Activated CD4-positive, alpha-beta T cell treated with anti-CD3 and anti-CD28 coated beads, Interleukin-2, amount 10 ng/mL, durations not matched to agents 24 days and 14 days (primary cell): Measurements from ENCODE around the gene PLCB1. TPM values are rescaled to one million over a fixed set of nuclear protein-coding genes. Genes with fewer than 3 reads are reported as not detected.
"Not testable (repeated sequence)": the region's sequence is repeated elsewhere in the genome, so short reads cannot be mapped to it uniquely, and the experiment has no call there.

Source experiments
- DNase-seq: peaks from one replicate; pipeline ENCODE4 v3.0.0; 2022
- H3K27ac Mint-ChIP-seq: one replicate; pipeline ENCODE4 v1.8.0; 2022; ENCODE audit warnings: mild to moderate bottlenecking, mixed read lengths
- H3K27me3 Mint-ChIP-seq: one replicate; pipeline ENCODE4 v1.8.0; 2022; ENCODE audit warnings: mixed read lengths
- H3K36me3 Mint-ChIP-seq: one replicate; pipeline ENCODE4 v1.8.0; 2022; ENCODE audit warnings: low read depth, mild to moderate bottlenecking, mixed read lengths
- H3K4me1 Mint-ChIP-seq: one replicate; pipeline ENCODE4 v1.8.0; 2021; ENCODE audit warnings: mixed read lengths
- H3K4me3 Mint-ChIP-seq: one replicate; pipeline ENCODE4 v1.8.0; 2022; ENCODE audit warnings: mild to moderate bottlenecking, moderate library complexity, mixed read lengths
- H3K9me3 Mint-ChIP-seq: one replicate; pipeline ENCODE4 v1.8.0; 2021; ENCODE audit warnings: mixed read lengths
- intact Hi-C: fragments of 100-400 bp; cut with micrococcal nuclease; formaldehyde crosslinking; loops from one replicate; pipeline ENCODE4 v1.15.1; 2023
- total RNA-seq: library from RNA; stranded (reverse); gene quantifications from 2 replicates; pipeline ENCODE4 v1.2.3, GENCODE V29; 2022

Gene PLCB1
- total RNA-seq, 1 donor from 2014 or later: 1.2 TPM

- no peaks in the 10 kb centered on the region for H3K36me3 Mint-ChIP-seq
- intact Hi-C loops: no loop called here
- no peaks in the 10 kb centered on the region for H3K27me3 Mint-ChIP-seq
- H3K9me3 Mint-ChIP-seq: no peaks in the 10 kb centered on the region
- DNase-seq: no peak
- H3K27ac Mint-ChIP-seq: no peak overlapping the region
- no peak overlapping the region for H3K4me3 Mint-ChIP-seq
- H3K4me1 Mint-ChIP-seq: no peaks in the 10 kb centered on the region
Observed at GRCh38 chr20:8326899-8327298, 194.8 kb downstream of the PLCB1 start.

GRCh38 chr20:8328189-8328588 is 196.1 kb downstream of the PLCB1 start:
- no peaks in the 10 kb centered on the region for H3K4me1 Mint-ChIP-seq
- H3K27me3 Mint-ChIP-seq: no peaks in the 10 kb centered on the region
- H3K4me3 Mint-ChIP-seq: no peak overlapping the region

GRCh38 chr20:8330319-8330784 is 198.3 kb downstream of the PLCB1 start:
- Mint-ChIP-seq H3K4me3 (no peak overlapping the region), H3K9me3 (no peaks in the 10 kb centered on the region), H3K27me3 (no peaks in the 10 kb centered on the region), H3K27ac (no peak overlapping the region), H3K4me1 (no peaks in the 10 kb centered on the region), H3K36me3 (no peaks in the 10 kb centered on the region)
- intact Hi-C loops: no loop called here
- no peak for DNase-seq

More at GRCh38 chr20:8328189-8328588, 196.1 kb downstream of the PLCB1 start:
- H3K9me3 Mint-ChIP-seq: no peaks in the 10 kb centered on the region
- no peak for DNase-seq
- intact Hi-C loops: no loop called here
- H3K27ac Mint-ChIP-seq: no peak overlapping the region
- no peaks in the 10 kb centered on the region for H3K36me3 Mint-ChIP-seq

GRCh38 chr20:8330785-8331695 is 199.0 kb downstream of the PLCB1 start:
- Mint-ChIP-seq H3K4me1 (no peaks in the 10 kb centered on the region), H3K4me3 (no peak overlapping the region), H3K27me3 (no peaks in the 10 kb centered on the region), H3K9me3 (no peaks in the 10 kb centered on the region), H3K36me3 (no peaks in the 10 kb centered on the region), H3K27ac (no peak overlapping the region)
- DNase-seq: no peak
- intact Hi-C loops: no loop called here

- Mint-ChIP-seq H3K9me3 (no peaks in the 10 kb centered on the region), H3K27me3 (no peaks in the 10 kb centered on the region), H3K4me1 (no peaks in the 10 kb centered on the region), H3K36me3 (no peaks in the 10 kb centered on the region), H3K4me3 (no peak overlapping the region), H3K27ac (no peak overlapping the region)
- no peak for DNase-seq
- intact Hi-C loops: no loop called here
Observed at GRCh38 chr20:8331740-8332412, 199.8 kb downstream of the PLCB1 start.

GRCh38 chr20:8334641-8335040 is 202.6 kb downstream of the PLCB1 start:
- H3K9me3 Mint-ChIP-seq: no peaks in the 10 kb centered on the region
- no peak for DNase-seq
- no peaks in the 10 kb centered on the region for H3K36me3 Mint-ChIP-seq
- no peak overlapping the region for H3K27ac Mint-ChIP-seq
- no peaks in the 10 kb centered on the region for H3K27me3 Mint-ChIP-seq
- no peaks in the 10 kb centered on the region for H3K4me1 Mint-ChIP-seq
- intact Hi-C loops: no loop called here
- no peak overlapping the region for H3K4me3 Mint-ChIP-seq

- intact Hi-C loops: no loop called here
- H3K36me3 Mint-ChIP-seq: no peaks in the 10 kb centered on the region
- no peaks in the 10 kb centered on the region for H3K4me1 Mint-ChIP-seq
- no peak overlapping the region for H3K4me3 Mint-ChIP-seq
- no peaks in the 10 kb centered on the region for H3K27me3 Mint-ChIP-seq
- DNase-seq: no peak
- H3K9me3 Mint-ChIP-seq: no peaks in the 10 kb centered on the region
- H3K27ac Mint-ChIP-seq: no peak overlapping the region
Observed at GRCh38 chr20:8335059-8335458, 203.0 kb downstream of the PLCB1 start.

- no peaks in the 10 kb centered on the region for H3K36me3 Mint-ChIP-seq
- no peaks in the 10 kb centered on the region for H3K9me3 Mint-ChIP-seq
- no peaks in the 10 kb centered on the region for H3K27me3 Mint-ChIP-seq
- DNase-seq: no peak
- H3K4me1 Mint-ChIP-seq: no peaks in the 10 kb centered on the region
- H3K27ac Mint-ChIP-seq: no peak overlapping the region
- no peak overlapping the region for H3K4me3 Mint-ChIP-seq
- intact Hi-C loops: no loop called here
Observed at GRCh38 chr20:8335495-8336195, 203.6 kb downstream of the PLCB1 start.

- H3K4me3 Mint-ChIP-seq: no peak overlapping the region
- no peaks in the 10 kb centered on the region for H3K4me1 Mint-ChIP-seq
- no peaks in the 10 kb centered on the region for H3K9me3 Mint-ChIP-seq
- no peaks in the 10 kb centered on the region for H3K36me3 Mint-ChIP-seq
- DNase-seq: no peak
- H3K27ac Mint-ChIP-seq: no peak overlapping the region
- no peaks in the 10 kb centered on the region for H3K27me3 Mint-ChIP-seq
- intact Hi-C loops: no loop called here
Observed at GRCh38 chr20:8339349-8339748, 207.3 kb downstream of the PLCB1 start.

- no peaks in the 10 kb centered on the region for H3K27me3 Mint-ChIP-seq
- H3K9me3 Mint-ChIP-seq: no peaks in the 10 kb centered on the region
- no peak overlapping the region for H3K4me3 Mint-ChIP-seq
- no peak overlapping the region for H3K27ac Mint-ChIP-seq
- intact Hi-C loops: no loop called here
- H3K4me1 Mint-ChIP-seq: no peaks in the 10 kb centered on the region
- no peak for DNase-seq
- H3K36me3 Mint-ChIP-seq: no peaks in the 10 kb centered on the region
Observed at GRCh38 chr20:8342391-8342790, 210.3 kb downstream of the PLCB1 start.

- Mint-ChIP-seq H3K36me3 (no peaks in the 10 kb centered on the region), H3K4me1 (no peaks in the 10 kb centered on the region), H3K4me3 (no peak overlapping the region), H3K9me3 (no peaks in the 10 kb centered on the region), H3K27me3 (no peaks in the 10 kb centered on the region), H3K27ac (no peak overlapping the region)
- no peak for DNase-seq
- intact Hi-C loops: no loop called here
Observed at GRCh38 chr20:8344106-8344505, 212.0 kb downstream of the PLCB1 start.

GRCh38 chr20:8344631-8345030 is 212.6 kb downstream of the PLCB1 start:
- no peak overlapping the region for H3K4me3 Mint-ChIP-seq
- H3K4me1 Mint-ChIP-seq: no peaks in the 10 kb centered on the region
- no peaks in the 10 kb centered on the region for H3K36me3 Mint-ChIP-seq
- DNase-seq: no peak
- no peak overlapping the region for H3K27ac Mint-ChIP-seq
- intact Hi-C loops: no loop called here
- no peaks in the 10 kb centered on the region for H3K27me3 Mint-ChIP-seq
- H3K9me3 Mint-ChIP-seq: no peaks in the 10 kb centered on the region

GRCh38 chr20:8346700-8347270 is 214.7 kb downstream of the PLCB1 start:
- no peaks in the 10 kb centered on the region for H3K9me3 Mint-ChIP-seq

GRCh38 chr20:8350225-8350624 is 218.2 kb downstream of the PLCB1 start:
- H3K27ac Mint-ChIP-seq, H3K4me1 Mint-ChIP-seq, H3K4me3 Mint-ChIP-seq, DNase-seq, intact Hi-C loops, H3K27me3 Mint-ChIP-seq, H3K9me3 Mint-ChIP-seq, H3K36me3 Mint-ChIP-seq: not testable (repeated sequence)

More at GRCh38 chr20:8346700-8347270, 214.7 kb downstream of the PLCB1 start:
- no peaks in the 10 kb centered on the region for H3K36me3 Mint-ChIP-seq
- H3K4me3 Mint-ChIP-seq: no peak overlapping the region
- H3K4me1 Mint-ChIP-seq: no peaks in the 10 kb centered on the region
- no peak for DNase-seq
- no peak overlapping the region for H3K27ac Mint-ChIP-seq
- no peaks in the 10 kb centered on the region for H3K27me3 Mint-ChIP-seq
- intact Hi-C loops: no loop called here
